Hematopoietic multipotent progenitor cell (in vitro differentiated cells): ENCODE data around the gene SULF2. TPM values are rescaled to one million over a fixed set of nuclear protein-coding genes. Genes with fewer than 3 reads are reported as not detected.

Source experiments
- DNase-seq, 3 donors: peaks; one replicate each; pipeline ENCODE4 v3.0.0-alpha.2; 2011 to 2015; ENCODE audit warnings: low read depth in 2 of 3, low spot score in 2 of 3
- total RNA-seq: library from RNA; depleted of rRNA; stranded (reverse); fragments of >200 nt; gene quantifications from one replicate; pipeline ENCODE4 v1.2.3, GENCODE V29; 2012

Gene SULF2
- total RNA-seq, 1 donor, result 1.3 TPM

GRCh38 chr20:47673671-47673955, 111.7 kb downstream of the SULF2 start:
- DNase-seq, result no peak

- DNase-seq, result no peak
Observed at GRCh38 chr20:47672886-47673670, 112.2 kb downstream of the SULF2 start.

DNA sequence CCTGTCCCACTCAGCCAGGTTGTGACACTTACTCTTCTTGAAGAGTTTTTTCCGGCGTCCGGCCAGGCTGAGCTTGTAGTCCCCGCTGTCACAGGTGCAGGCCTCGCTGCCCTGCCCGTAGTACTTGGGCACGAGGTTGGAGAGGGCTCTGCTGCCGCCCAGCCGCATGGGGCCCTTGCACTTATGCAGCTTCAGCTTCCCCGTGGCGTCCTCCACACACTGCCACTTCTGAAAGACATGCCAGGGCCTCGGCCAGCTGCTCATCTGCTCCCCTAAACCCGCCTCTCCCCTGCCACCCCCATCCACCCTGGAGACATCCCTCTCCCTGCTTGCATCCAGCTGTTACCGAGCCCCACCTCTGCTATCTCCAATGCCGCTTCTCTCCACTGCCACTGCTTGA, 113.1 kb downstream of the SULF2 start:
- DNase-seq, result no peak

DNA sequence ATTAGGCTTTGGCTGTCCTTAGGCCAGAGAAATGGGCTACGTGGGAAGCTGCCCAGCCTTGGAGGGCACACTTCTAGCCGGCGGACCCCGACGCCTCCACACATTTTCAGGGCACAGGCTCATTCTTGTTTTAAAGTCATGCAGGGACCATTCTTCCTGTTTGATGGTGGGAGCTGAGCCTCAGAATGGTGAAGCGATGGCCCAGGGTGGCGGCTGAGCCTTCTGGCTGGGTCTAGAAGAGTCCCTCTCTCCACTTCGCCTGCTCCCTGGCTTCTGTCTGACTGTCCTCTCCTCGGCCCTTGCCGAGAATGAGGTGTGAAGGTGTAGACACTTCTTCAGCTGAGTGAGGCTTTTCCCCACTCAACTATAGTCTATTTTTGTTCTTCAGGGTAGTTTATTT, 114.4 kb downstream of the SULF2 start:
- DNase-seq, result no peak

- no peak for DNase-seq
Observed at GRCh38 chr20:47669927-47670890, 115.1 kb downstream of the SULF2 start.

DNA sequence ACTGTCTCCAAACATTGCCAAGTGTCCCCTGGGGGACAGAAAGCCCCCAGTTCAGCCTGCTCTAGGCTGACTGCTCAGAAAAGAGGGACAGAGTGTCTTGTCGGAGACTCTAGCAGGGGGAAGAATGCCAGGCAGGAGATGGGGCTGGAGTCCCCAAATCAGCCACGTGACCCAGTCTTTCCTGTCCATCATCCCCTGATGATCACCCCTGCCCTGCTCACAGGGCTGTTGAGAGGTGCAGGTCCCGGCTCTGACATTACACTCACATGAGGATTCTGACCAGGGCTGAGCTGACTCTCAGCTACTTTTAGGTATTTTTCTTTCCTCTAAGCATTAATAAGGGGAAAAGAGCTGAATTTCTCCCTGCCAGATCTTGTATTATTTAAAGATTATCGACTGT, 115.8 kb downstream of the SULF2 start:
- DNase-seq, result no peak

DNA sequence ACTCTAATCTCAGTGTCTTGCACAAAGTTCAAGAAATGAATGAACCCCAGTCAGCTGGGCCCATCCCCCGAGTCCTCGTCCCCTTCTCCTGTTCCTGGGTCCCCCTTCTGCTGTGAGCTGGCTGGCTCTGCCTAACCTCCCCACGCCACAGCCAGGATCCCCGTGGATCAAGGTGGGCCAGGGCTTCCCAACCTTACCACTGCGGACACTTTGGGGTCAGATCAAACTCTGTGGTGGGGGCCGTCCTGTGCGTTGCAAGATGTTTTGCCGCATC, 116.2 kb downstream of the SULF2 start:
- no peak for DNase-seq

DNA sequence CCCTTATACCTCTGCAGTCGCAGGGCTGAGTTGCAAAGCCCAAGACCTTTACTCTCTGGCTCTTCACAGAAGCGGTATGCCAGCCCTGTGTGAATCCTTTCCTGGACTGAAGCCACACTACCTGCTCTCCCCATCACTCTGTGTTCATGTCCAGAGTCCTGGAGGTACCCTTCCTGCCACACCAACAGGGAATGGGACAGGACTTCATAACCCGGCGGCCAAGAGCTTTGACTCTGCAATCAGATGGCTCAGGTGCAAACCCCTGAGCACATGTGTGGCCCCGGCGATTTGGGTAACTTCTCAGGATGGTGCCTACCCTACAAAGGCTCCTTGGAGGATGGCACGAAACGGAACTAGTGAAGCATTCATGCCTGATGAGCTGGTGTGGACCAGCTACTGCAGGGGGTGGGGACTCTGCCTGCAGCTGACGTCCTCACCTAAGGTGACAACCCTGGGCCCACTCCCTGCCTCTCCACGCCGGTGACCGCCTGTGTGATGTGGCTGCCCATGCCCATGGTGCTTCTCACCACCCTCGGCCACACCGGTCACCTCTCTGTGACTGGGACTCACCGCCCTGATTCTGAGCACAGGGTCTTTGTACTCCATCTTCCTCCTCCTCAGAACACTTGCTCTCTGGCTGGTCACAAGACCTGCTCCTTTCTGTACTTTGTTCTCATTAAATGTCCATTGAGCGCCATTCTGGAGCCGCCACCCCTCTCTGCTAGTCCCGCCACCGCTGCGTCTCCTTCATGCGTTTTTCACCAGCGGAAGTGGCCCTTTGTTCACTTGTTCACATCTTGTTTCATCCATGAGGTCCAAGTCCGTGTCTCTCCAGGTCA, 116.7 kb downstream of the SULF2 start:
- no peak for DNase-seq

DNA sequence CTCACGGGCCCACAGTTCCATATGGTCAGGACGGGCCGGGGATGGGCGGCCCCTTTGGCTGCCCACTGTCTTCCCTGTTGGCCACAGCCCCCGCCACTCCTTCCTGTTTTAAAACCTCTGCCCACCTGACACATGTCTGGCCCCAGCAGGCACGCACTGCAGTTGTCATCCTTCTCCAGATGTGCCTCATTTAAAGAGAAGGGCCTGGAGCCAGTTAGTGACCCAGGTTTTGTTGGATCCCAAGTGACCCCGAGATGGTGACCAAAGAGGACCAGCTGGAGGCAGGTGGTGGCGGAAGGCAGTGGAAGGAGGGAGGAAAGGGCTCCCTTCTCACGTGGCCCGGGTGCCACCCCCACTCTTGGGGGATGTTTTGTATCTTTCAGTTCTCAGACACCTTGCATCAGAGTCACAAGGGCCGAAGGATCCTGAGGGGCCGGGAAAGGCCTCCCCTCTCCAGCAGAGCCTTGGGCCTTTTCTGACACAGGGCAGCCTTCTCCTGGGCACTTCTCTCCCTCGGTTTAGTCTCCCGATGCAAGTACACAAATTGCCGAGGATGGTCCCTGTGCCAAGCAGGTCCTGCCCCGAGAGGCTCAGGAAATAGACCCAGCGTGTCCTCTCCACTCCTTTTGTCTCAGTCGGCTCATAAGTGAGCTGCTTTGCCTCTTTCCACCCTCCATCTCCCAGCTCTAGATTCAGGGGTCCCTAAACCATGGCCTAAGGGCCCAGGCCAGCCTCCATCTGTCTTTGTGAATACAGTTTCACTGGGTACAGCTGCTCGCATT, 117.6 kb downstream of the SULF2 start:
- peak in 2 of 3 donors; percentile 5 to 45 for DNase-seq

DNA sequence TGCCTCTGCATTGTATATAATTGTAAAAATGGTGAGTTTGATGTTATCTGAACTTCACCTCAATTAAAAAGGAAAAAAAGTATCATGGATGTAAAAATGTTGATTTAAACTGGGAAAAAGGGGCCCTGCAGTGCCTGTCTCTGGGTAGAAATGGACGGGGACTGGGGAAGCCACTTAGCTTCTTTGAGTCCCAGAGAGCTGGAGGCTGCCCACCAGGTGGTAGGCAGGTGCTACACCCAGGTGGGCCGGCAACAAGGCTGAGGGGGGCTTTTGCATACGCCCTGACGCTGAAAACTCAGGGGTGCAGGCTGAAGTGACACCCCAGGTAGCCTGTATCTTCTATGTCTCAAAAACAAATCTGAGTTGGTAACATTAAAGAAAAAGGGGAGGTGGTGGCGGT, 118.2 kb downstream of the SULF2 start:
- DNase-seq, result no peak

GRCh38 chr20:47666304-47666703, 119.0 kb downstream of the SULF2 start:
- no peak for DNase-seq

GRCh38 chr20:47665221-47665991, 119.9 kb downstream of the SULF2 start:
- no peak for DNase-seq

GRCh38 chr20:47664744-47665143, 120.5 kb downstream of the SULF2 start:
- DNase-seq, result no peak

GRCh38 chr20:47664068-47664437, 121.2 kb downstream of the SULF2 start:
- no peak for DNase-seq

GRCh38 chr20:47663354-47664067, 121.8 kb downstream of the SULF2 start:
- peak; percentile 51 to 78 (median 63) for DNase-seq

DNA sequence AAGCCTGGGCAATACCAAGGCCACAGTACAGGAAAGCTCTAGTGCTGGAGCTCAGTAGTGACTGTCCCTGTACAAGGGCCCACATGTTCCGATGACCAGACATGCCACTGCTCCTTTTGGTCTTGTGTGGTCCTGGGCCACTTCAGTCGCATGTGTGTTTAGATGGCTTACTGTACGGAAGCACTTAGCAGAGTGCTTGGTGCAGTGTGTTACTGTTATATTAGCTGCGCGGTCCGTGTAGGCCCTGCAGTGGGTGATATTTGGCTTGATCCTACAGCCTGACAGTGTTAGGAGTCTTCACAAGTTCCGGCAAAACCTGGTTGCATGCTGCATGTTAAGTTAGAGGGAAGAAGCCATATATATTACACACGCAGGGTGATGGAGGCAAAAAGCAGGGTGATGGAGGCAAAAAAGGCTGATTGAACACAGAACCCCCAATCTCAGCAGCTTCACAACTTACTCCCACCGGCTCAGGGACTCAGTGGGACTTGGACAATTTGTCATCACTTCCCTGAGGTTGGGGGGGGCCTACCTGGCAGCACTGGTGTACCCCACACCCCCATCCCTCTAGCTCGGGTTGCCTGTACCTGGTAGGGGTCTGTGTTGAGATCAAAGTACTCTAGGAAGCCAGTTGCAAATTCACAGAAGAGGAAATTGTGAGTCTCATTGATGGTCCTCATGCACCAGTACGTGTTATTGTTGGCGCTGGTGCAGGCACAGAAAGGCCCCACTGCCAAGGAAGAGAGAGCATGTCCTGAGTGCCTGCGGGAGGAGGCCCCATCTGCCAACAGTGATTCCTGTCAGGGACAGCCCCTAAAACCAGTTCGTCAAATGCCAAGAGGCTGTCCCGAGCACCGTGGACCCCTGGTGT, 122.6 kb downstream of the SULF2 start:
- no peak for DNase-seq

DNA sequence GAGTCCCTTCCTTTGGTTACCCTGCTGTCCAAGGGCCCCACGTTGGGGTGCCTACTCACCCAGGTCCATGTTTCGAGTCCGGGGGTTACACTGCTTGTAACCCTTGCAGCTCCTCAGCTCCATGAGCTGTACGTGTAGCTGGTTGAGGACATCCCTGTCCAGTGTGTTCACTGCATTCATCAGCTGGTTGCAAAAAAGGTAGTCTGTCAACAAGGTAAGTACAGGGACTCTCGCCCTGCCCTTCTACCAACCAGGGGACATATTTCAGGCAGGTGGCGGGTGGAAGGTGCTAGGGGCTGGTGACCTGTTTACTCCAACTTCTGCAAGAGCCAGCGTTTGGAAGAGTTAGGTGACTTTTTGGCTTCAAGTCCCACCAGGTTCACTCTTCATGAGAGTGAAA, 123.6 kb downstream of the SULF2 start:
- DNase-seq, result no peak

- no peak for DNase-seq
Observed at GRCh38 chr20:47660983-47661700, 124.1 kb downstream of the SULF2 start.
